OCI-LY7 (cell line): ENCODE measurements around the gene PLD6.

Experiments
- EZH2phosphoT487 ChIP-seq: fragments of 200-600 bp; sonication (generic); IDR thresholded peaks from 2 replicates; pipeline ENCODE4 v1.6.1; 2018; ENCODE audit warnings: low read depth, borderline replicate concordance, mild to moderate bottlenecking, mixed run types, antibody characterized with exemption, low read length, moderate library complexity, mixed read lengths
- TF ChIP-seq, protein P1 (sequence below): fragments of 200-600 bp; sonication (generic); conservative IDR thresholded peaks from 2 replicates; pipeline ENCODE4 v1.5.1; 2014; ENCODE audit warnings: mild to moderate bottlenecking, antibody characterized with exemption, low read length, moderate library complexity, mixed read lengths

DNA sequence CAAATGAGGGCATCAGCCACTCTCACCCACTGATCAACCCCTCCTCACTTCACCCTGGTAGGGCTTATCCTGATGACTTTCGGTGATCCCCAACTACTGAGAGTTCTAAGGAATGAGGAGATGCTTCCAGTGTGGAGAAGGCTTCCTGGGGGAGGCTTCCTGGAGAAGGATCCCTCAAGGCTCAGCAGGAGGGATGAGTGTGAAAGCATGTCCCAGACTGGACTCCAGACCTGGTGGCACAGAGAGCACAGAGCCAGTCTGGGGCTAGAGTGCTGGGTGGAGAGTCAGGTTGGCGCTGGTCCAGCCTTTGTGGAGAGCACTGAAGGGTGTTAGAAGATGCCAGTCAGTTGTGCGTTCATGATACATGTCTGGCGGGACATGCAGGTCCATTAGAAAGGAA lies 53.7 kb downstream of the PLD6 start:
- TF ChIP-seq, protein P1, sequence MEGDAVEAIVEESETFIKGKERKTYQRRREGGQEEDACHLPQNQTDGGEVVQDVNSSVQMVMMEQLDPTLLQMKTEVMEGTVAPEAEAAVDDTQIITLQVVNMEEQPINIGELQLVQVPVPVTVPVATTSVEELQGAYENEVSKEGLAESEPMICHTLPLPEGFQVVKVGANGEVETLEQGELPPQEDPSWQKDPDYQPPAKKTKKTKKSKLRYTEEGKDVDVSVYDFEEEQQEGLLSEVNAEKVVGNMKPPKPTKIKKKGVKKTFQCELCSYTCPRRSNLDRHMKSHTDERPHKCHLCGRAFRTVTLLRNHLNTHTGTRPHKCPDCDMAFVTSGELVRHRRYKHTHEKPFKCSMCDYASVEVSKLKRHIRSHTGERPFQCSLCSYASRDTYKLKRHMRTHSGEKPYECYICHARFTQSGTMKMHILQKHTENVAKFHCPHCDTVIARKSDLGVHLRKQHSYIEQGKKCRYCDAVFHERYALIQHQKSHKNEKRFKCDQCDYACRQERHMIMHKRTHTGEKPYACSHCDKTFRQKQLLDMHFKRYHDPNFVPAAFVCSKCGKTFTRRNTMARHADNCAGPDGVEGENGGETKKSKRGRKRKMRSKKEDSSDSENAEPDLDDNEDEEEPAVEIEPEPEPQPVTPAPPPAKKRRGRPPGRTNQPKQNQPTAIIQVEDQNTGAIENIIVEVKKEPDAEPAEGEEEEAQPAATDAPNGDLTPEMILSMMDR, result no peak
- TF ChIP-seq EZH2phosphoT487, result no peak
